Progenitor cell of endocrine pancreas (in vitro differentiated cells): ENCODE measurements around the gene AK2. TPM values are rescaled to one million over a fixed set of nuclear protein-coding genes. Genes with fewer than 3 reads are reported as not detected.

Experiments
- DNase-seq: peaks from one replicate; pipeline ENCODE4 v3.0.0; 2021; ENCODE audit warnings: low spot score; ENCODE audit not compliant: unreplicated experiment
- H3K27ac Mint-ChIP-seq: 2 replicates; pipeline ENCODE4 v1.8.0; 2021; ENCODE audit warnings: mild to moderate bottlenecking, moderate library complexity, mixed read lengths
- H3K27me3 Mint-ChIP-seq: 2 replicates; pipeline ENCODE4 v1.8.0; 2021; ENCODE audit warnings: mixed read lengths
- H3K36me3 Mint-ChIP-seq: 2 replicates; pipeline ENCODE4 v1.8.0; 2022; ENCODE audit warnings: mixed read lengths; ENCODE audit not compliant: insufficient read depth
- H3K4me1 Mint-ChIP-seq: 2 replicates; pipeline ENCODE4 v1.8.0; 2021; ENCODE audit warnings: low read depth, mixed read lengths
- H3K4me3 Mint-ChIP-seq: 2 replicates; pipeline ENCODE4 v1.8.0; 2021; ENCODE audit warnings: low read depth, mild to moderate bottlenecking, moderate library complexity, mixed read lengths
- H3K9me3 Mint-ChIP-seq: 2 replicates; pipeline ENCODE4 v1.8.0; 2021; ENCODE audit warnings: low read depth, mixed read lengths
- CTCF ChIP-seq: fragments of 200-600 bp; sonication (generic); IDR thresholded peaks from one replicate; pipeline ENCODE4 v1.5.0; 2021; ENCODE audit warnings: antibody characterized with exemption, mild to moderate bottlenecking; ENCODE audit not compliant: unreplicated experiment
- total RNA-seq: library from RNA; stranded (reverse); gene quantifications from 2 replicates; pipeline ENCODE4 v1.2.1, GENCODE V29; 2021

AK2 gene
- total RNA-seq, 1 donor from 2014 or later, result 116 TPM

- TF ChIP-seq CTCF, result no peak
- H3K36me3 Mint-ChIP-seq, result no peaks in the 10 kb centered on the region
- no peaks in the 10 kb centered on the region for H3K27me3 Mint-ChIP-seq
- no peaks in the 10 kb centered on the region for H3K9me3 Mint-ChIP-seq
- no peak overlapping the region for H3K27ac Mint-ChIP-seq
- no peak overlapping the region for H3K4me3 Mint-ChIP-seq
- no peak for DNase-seq
- H3K4me1 Mint-ChIP-seq, result no peaks in the 10 kb centered on the region
Observed at GRCh38 chr1:32983020-32983419, 53.7 kb downstream of the AK2 start.

- no peak for TF ChIP-seq CTCF
- no peaks in the 10 kb centered on the region for H3K9me3 Mint-ChIP-seq
- H3K27me3 Mint-ChIP-seq, result peaks cover 8% of the 10 kb centered on the region
- no peak overlapping the region for H3K4me3 Mint-ChIP-seq
- no peaks in the 10 kb centered on the region for H3K4me1 Mint-ChIP-seq
- no peak overlapping the region for H3K27ac Mint-ChIP-seq
- H3K36me3 Mint-ChIP-seq, result no peaks in the 10 kb centered on the region
- no peak for DNase-seq
Observed at GRCh38 chr1:32981003-32981901, 55.4 kb downstream of the AK2 start.

- Mint-ChIP-seq H3K4me1 (no peaks in the 10 kb centered on the region), H3K9me3 (no peaks in the 10 kb centered on the region), H3K27me3 (peaks cover 8% of the 10 kb centered on the region), H3K36me3 (peaks cover 2% of the 10 kb centered on the region), H3K4me3 (no peak overlapping the region), H3K27ac (no peak overlapping the region)
- no peak for TF ChIP-seq CTCF
- no peak for DNase-seq
Observed at GRCh38 chr1:32980080-32980479, 56.6 kb downstream of the AK2 start.

GRCh38 chr1:32978854-32979253 is 57.8 kb downstream of the AK2 start:
- Mint-ChIP-seq H3K27ac (no peak overlapping the region), H3K27me3 (peaks cover 8% of the 10 kb centered on the region)

More at GRCh38 chr1:32978854-32979253, 57.8 kb downstream of the AK2 start:
- no peak for TF ChIP-seq CTCF
- H3K4me1 Mint-ChIP-seq, result no peaks in the 10 kb centered on the region
- no peak overlapping the region for H3K4me3 Mint-ChIP-seq
- H3K9me3 Mint-ChIP-seq, result no peaks in the 10 kb centered on the region
- H3K36me3 Mint-ChIP-seq, result peaks cover 2% of the 10 kb centered on the region
- no peak for DNase-seq
